A673 (cell line): ENCODE measurements around the gene MRPL58. TPM values are rescaled to one million over a fixed set of nuclear protein-coding genes. Genes with fewer than 3 reads are reported as not detected.
"Not testable (repeated sequence)": the region's sequence is repeated elsewhere in the genome, so short reads cannot be mapped to it uniquely, and the experiment has no call there.

ENCODE experiments used
- BruUV-seq: library from RNA; stranded (reverse); fragments of 400-500 nt; replicated peaks from 2 replicates; lab custom pipeline; 2021; lab: Mats Ljungman, UMichigan
- CTCF ChIA-PET: fragments of 300-600 bp; sonication (Branson Sonifier 250); formaldehyde crosslinking; loops from one replicate; lab custom pipeline; 2022; ENCODE audit warnings: antibody characterized with exemption; lab: Charles Lee
- POLR2A ChIA-PET: fragments of 300-600 bp; sonication (Branson Sonifier 250); formaldehyde crosslinking; loops from one replicate; lab custom pipeline; 2022; ENCODE audit warnings: antibody characterized with exemption; ENCODE audit not compliant: low non-redundant PET; lab: Charles Lee
- DNase-seq: peaks from one replicate; pipeline ENCODE4 v3.0.0-alpha.2; 2015; ENCODE audit warnings: low spot score
- H3K27ac ChIP-seq: fragments of 200-600 bp; sonication (generic); 2 replicates; pipeline ENCODE4 v1.5.1; 2016; ENCODE audit warnings: mixed run types, low read depth, mild to moderate bottlenecking, mixed read lengths, antibody characterized with exemption, low read length; ENCODE audit not compliant: poor library complexity, severe bottlenecking
- H3K27me3 ChIP-seq: fragments of 200-600 bp; sonication (generic); replicated peaks from 2 replicates; pipeline ENCODE4 v1.6.1; 2017; ENCODE audit warnings: mixed run types, low read depth, mild to moderate bottlenecking, mixed read lengths, antibody characterized with exemption, low read length; ENCODE audit not compliant: insufficient read depth, poor library complexity
- H3K36me3 ChIP-seq: fragments of 200-600 bp; sonication (generic); 2 replicates; pipeline ENCODE4 v1.6.1; 2016; ENCODE audit warnings: mixed run types, mild to moderate bottlenecking, mixed read lengths, antibody characterized with exemption, low read length; ENCODE audit not compliant: insufficient read depth, poor library complexity, severe bottlenecking
- H3K4me1 ChIP-seq: fragments of 200-600 bp; sonication (generic); 2 replicates; pipeline ENCODE4 v1.6.1; 2017; ENCODE audit warnings: mixed run types, mild to moderate bottlenecking, mixed read lengths, antibody characterized with exemption, low read length; ENCODE audit not compliant: insufficient read depth, poor library complexity, severe bottlenecking
- H3K4me3 ChIP-seq: fragments of 200-600 bp; sonication (generic); 2 replicates; pipeline ENCODE4 v1.5.1; 2016; ENCODE audit warnings: low read depth, mixed run types, mild to moderate bottlenecking, mixed read lengths, low read length; ENCODE audit not compliant: poor library complexity, severe bottlenecking
- H3K9me3 ChIP-seq: fragments of 200-600 bp; sonication (generic); 2 replicates; pipeline ENCODE4 v1.6.1; 2016; ENCODE audit warnings: mixed run types, low read depth, mild to moderate bottlenecking, mixed read lengths, antibody characterized with exemption, low read length; ENCODE audit not compliant: poor library complexity, severe bottlenecking
- EZH2 ChIP-seq: fragments of 200-600 bp; sonication (generic); IDR thresholded peaks from 2 replicates; pipeline ENCODE4 v1.6.1; 2017; ENCODE audit warnings: borderline replicate concordance, low read depth, mild to moderate bottlenecking, mixed read lengths, antibody characterized with exemption, low read length; ENCODE audit not compliant: poor library complexity, severe bottlenecking
- intact Hi-C: fragments of 100-400 bp; cut with micrococcal nuclease; formaldehyde crosslinking; loops from one replicate; pipeline ENCODE4 v1.10.0; 2022; ENCODE audit not compliant: unreplicated experiment
- total RNA-seq: library from RNA; stranded (reverse); gene quantifications from 2 replicates; pipeline ENCODE4 v1.2.3, GENCODE V29; 2021
- TF ChIP-seq, protein P1 (sequence below): fragments of 300-800, 200-600 bp; sonication (generic); conservative IDR thresholded peaks from 2 replicates; pipeline ENCODE4 v1.5.1; 2017; ENCODE audit warnings: low read depth, mild to moderate bottlenecking, antibody characterized with exemption, low read length, moderate library complexity, mixed read lengths

MRPL58 gene
- total RNA-seq, 1 experiment from 2014 or later, result 61.4 TPM

DNA sequence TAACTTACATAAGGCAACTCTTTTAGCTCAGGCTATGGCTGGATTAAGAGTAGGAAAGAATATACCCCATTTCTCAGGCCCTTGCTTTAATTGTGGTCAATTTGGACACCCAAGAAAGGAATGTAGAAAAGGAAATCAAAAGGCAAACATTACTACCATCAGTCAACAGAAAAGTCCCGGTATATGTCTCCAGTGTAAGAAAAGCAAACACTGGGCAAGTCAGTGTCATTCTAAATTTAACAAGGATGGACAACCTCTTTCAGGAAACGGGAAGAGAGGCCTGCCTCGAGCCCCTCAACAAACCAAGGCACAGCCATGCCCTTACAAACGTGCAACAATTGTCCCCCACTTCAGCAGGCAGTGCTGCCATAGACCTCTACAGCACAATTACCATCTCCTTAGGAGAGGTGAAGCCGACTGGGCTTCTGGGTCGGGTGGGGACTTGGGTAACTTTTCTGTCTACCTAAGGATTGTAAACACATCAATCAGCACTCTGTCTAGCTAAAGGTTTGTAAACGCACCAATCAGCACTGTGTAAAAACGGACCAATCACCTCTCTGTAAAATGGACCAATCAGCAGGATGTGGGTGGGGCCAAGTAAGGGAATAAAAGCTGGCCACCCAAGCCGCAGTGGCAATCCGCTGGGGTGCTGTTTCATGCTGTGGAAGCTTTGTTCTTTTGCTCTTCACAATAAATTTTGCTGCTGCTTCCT lies 12.4 kb downstream of the MRPL58 start:
- H3K4me1 ChIP-seq, result no peaks in the 10 kb centered on the region
- peaks cover 14% of the 10 kb centered on the region for H3K36me3 ChIP-seq
- ChIA-PET POLR2A (no interaction called here), CTCF (no interaction called here)
- no peak for DNase-seq
- H3K4me3 ChIP-seq, result no peak overlapping the region
- TF ChIP-seq, protein P1, sequence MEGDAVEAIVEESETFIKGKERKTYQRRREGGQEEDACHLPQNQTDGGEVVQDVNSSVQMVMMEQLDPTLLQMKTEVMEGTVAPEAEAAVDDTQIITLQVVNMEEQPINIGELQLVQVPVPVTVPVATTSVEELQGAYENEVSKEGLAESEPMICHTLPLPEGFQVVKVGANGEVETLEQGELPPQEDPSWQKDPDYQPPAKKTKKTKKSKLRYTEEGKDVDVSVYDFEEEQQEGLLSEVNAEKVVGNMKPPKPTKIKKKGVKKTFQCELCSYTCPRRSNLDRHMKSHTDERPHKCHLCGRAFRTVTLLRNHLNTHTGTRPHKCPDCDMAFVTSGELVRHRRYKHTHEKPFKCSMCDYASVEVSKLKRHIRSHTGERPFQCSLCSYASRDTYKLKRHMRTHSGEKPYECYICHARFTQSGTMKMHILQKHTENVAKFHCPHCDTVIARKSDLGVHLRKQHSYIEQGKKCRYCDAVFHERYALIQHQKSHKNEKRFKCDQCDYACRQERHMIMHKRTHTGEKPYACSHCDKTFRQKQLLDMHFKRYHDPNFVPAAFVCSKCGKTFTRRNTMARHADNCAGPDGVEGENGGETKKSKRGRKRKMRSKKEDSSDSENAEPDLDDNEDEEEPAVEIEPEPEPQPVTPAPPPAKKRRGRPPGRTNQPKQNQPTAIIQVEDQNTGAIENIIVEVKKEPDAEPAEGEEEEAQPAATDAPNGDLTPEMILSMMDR, result no peak
- no peak for TF ChIP-seq EZH2
- no TSS peak for BruUV-seq
- intact Hi-C loops, result no loop called here
- H3K9me3 ChIP-seq, result peaks cover 1% of the 10 kb centered on the region
- no peak overlapping the region for H3K27ac ChIP-seq
- H3K27me3 ChIP-seq, result no peaks in the 10 kb centered on the region

DNA sequence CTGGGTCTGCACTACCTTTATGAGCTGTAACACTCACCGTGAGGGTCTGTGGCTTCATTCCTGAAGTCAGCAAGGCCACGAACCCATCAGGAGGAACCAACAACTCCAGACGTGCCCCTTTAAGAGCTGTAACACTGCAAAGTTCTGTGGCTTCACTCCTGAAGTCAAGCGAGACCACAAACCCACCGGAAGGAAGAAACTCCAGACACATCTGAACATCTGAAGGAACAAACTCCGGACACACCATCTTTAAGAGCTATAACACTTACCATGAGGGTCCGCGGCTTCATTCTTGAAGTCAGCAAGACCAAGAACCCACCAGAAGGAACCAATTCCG lies 12.9 kb downstream of the MRPL58 start:
- H3K36me3 ChIP-seq, result peaks cover 14% of the 10 kb centered on the region
- H3K27me3 ChIP-seq, DNase-seq, BruUV-seq, POLR2A ChIA-PET, H3K4me3 ChIP-seq, H3K9me3 ChIP-seq, CTCF ChIA-PET, H3K27ac ChIP-seq, intact Hi-C loops, H3K4me1 ChIP-seq: not testable (repeated sequence)

DNA sequence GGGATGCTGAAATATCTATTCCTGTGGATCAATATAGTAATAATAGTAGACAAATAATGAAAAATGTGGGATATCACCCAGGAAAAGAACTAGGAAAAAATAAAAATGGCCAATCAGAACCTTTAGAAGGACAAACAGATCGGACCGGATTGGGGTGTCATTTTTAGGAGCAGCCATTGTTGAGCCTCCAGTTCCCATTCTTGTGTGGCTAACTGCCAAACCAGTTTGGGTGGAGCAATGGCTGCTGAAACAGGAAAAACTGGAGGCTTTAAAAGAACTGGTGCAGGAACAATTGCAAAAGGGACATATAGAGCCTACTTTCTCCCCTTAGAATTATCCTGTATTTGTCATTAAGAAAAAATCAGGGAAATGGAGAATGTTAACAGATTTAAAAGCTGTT lies 14.2 kb downstream of the MRPL58 start:
- POLR2A ChIA-PET, H3K4me1 ChIP-seq, H3K27me3 ChIP-seq, intact Hi-C loops, H3K4me3 ChIP-seq, H3K27ac ChIP-seq, H3K9me3 ChIP-seq, CTCF ChIA-PET, H3K36me3 ChIP-seq, BruUV-seq, DNase-seq: not testable (repeated sequence)

DNA sequence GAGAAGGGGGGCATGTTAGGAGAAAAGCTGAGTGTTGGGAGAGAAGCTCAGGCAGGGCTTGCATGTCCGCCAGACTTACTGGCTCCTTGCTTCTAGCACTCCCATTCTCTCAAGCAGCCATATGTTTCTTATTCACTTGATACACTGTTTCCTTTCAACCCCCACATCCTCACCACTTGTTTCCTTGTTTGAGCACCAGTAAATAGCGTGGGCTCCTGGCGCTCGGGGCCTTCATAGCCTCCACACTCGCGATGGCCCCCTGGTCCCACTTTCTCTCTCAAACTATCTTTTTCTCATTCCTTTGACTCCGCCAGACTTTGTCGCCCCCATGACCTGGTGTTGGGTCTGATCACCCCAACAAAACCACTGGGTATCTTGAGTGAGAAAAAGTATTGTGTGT lies 17.7 kb downstream of the MRPL58 start:
- H3K27me3 ChIP-seq, result no peaks in the 10 kb centered on the region
- no peak overlapping the region for H3K27ac ChIP-seq
- no peaks in the 10 kb centered on the region for H3K4me1 ChIP-seq
- BruUV-seq, result no TSS peak
- intact Hi-C loops, result loop anchor here (5.0 to 10.0 kb wide), 3 partner anchors 68 to 375 kb away; partner anchors contain the start of genes GRB2 and NUP85
- H3K4me3 ChIP-seq, result no peak overlapping the region
- peaks cover 8% of the 10 kb centered on the region for H3K9me3 ChIP-seq
- H3K36me3 ChIP-seq, result no peaks in the 10 kb centered on the region
- ChIA-PET POLR2A (no interaction called here), CTCF (interaction anchor here (0.6 kb wide), 1 partner anchor 61 kb away, joined by 6 read pairs; no protein-coding TSS in a partner anchor)
- no peak for DNase-seq
- TF ChIP-seq, protein P1, result no peak
- TF ChIP-seq EZH2, result no peak
